ENCODE measurements around the gene LRRK2.
"Not testable (repeated sequence)": the region's sequence is repeated elsewhere in the genome, so short reads cannot be mapped to it uniquely, and the experiment has no call there.

Gene LRRK2

DNA sequence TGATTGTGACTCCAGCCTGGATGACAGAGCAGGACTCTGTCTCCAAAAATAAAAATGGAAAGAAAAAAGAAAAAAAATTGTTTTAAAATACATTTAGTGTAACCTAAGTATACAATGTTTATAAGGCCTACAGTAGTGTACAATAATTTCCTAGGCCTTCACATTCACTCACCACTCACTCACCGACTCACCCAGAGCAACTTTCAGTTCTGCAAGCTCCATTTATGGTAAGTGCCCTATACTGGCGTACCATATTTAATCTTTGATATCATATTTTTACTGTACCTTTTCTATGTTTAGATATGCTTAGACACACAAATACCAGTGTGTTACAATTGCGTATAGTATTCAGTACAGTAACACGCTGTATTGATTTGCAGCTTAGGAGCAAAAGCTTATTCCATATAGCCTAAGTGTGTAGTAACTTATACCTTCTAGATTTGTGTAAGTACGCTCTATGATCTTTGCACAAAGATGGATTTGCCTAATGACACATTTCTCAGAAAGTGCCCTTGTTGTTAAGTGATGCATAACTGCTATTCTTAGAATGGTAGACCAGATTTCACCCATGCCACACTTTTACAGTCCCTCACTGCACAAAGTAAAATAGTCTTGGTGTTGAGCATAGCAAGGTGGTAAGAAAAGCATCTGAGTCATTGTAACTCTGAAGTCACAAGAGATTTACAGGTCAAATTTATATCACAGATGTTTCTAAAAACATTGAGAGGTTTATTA, 151.9 kb downstream of the LRRK2 start:
- Histone ChIP-seq H3K9me3 (ENCODE audit: insufficient read depth, low read depth, low read length) (no peaks in the 10 kb centered on the region), H3K4me2 (ENCODE audit: low read depth, low read length, poor library complexity, severe bottlenecking) (no peak overlapping the region), H3K36me3 (ENCODE audit: insufficient read depth, low read length) (no peaks in the 10 kb centered on the region), H4K20me1 (ENCODE audit: insufficient read depth, low read length, poor library complexity, severe bottlenecking) (no peaks in the 10 kb centered on the region), H3K4me3 (ENCODE audit: low read length, poor library complexity, severe bottlenecking) (no peak overlapping the region), H3F3A (ENCODE audit: low read depth) (no peaks in the 10 kb centered on the region), H3K27me3 (ENCODE audit: insufficient read depth, low read length, poor library complexity, severe bottlenecking) (no peaks in the 10 kb centered on the region), H3K4me1 (ENCODE audit: insufficient read depth, low read length, poor library complexity, severe bottlenecking) (no peaks in the 10 kb centered on the region), H3K9ac (ENCODE audit: low read depth, low read length, poor library complexity, severe bottlenecking) (no peak overlapping the region), H2AFZ (ENCODE audit: low read length) (no peak overlapping the region), H3K9me2 (replicated peaks; ENCODE audit: low read depth, low read length) (no peaks in the 10 kb centered on the region), H3K79me2 (ENCODE audit: insufficient read depth, low read length) (no peaks in the 10 kb centered on the region)
- TF ChIP-seq EZH2phosphoT487 (IDR thresholded peaks at IDR 0.05; ENCODE audit: borderline replicate concordance) (no peak), CTCF (conservative IDR thresholded peaks at IDR 0.05; ENCODE audit: low read length) (no peak)

- Histone ChIP-seq H3K36me3 (ENCODE audit: insufficient read depth, low read length) (no peaks in the 10 kb centered on the region), H3F3A (ENCODE audit: low read depth) (no peaks in the 10 kb centered on the region), H3K9me2 (replicated peaks; ENCODE audit: low read depth, low read length) (no peaks in the 10 kb centered on the region), H3K9ac (ENCODE audit: low read depth, low read length, poor library complexity, severe bottlenecking) (no peak overlapping the region), H3K27me3 (ENCODE audit: insufficient read depth, low read length, poor library complexity, severe bottlenecking) (no peaks in the 10 kb centered on the region), H3K4me2 (ENCODE audit: low read depth, low read length, poor library complexity, severe bottlenecking) (no peak overlapping the region), H3K4me3 (ENCODE audit: low read length, poor library complexity, severe bottlenecking) (no peak overlapping the region), H3K9me3 (ENCODE audit: insufficient read depth, low read depth, low read length) (no peaks in the 10 kb centered on the region), H3K79me2 (ENCODE audit: insufficient read depth, low read length) (no peaks in the 10 kb centered on the region), H4K20me1 (ENCODE audit: insufficient read depth, low read length, poor library complexity, severe bottlenecking) (no peaks in the 10 kb centered on the region), H2AFZ (ENCODE audit: low read length) (no peak overlapping the region), H3K4me1 (ENCODE audit: insufficient read depth, low read length, poor library complexity, severe bottlenecking) (no peaks in the 10 kb centered on the region)
- TF ChIP-seq EZH2phosphoT487 (IDR thresholded peaks at IDR 0.05; ENCODE audit: borderline replicate concordance), result no peak
- no peak for TF ChIP-seq CTCF (conservative IDR thresholded peaks at IDR 0.05; ENCODE audit: low read length)
These were observed 153.9 kb downstream of the LRRK2 start for GRCh38 chr12:40378691-40379090.

- H3K27me3 ChIP-seq (ENCODE audit: insufficient read depth, low read length, poor library complexity, severe bottlenecking), result no peaks in the 10 kb centered on the region
- TF ChIP-seq EZH2phosphoT487 (IDR thresholded peaks at IDR 0.05; ENCODE audit: borderline replicate concordance) (no peak), CTCF (conservative IDR thresholded peaks at IDR 0.05; ENCODE audit: low read length) (no peak)
These were observed 157.4 kb downstream of the LRRK2 start for GRCh38 chr12:40382217-40382616.

DNA sequence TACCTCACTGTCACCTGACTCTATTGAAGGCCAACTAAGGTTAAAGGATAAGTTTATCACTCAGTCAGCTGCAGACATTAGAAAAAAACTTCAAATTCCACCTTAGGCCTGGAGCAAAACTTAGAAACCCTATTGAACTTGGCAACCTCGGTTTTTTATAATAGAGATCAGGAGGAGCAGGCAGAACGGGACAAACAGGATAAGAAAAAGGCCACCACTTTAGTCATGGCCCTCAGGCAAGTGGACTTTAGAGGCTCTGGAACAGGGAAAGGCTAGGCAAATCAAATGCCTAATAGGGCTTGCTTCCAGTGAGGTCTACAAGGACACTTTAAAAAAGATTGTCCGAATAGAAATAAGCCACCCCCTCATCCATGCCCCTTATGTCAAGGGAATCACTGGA, 162.5 kb downstream of the LRRK2 start:
- not testable (repeated sequence) for H4K20me1 ChIP-seq (ENCODE audit: insufficient read depth, low read length, poor library complexity, severe bottlenecking); H3K79me2 ChIP-seq (ENCODE audit: insufficient read depth, low read length); H3F3A ChIP-seq (ENCODE audit: low read depth); H3K4me1 ChIP-seq (ENCODE audit: insufficient read depth, low read length, poor library complexity, severe bottlenecking); H3K4me3 ChIP-seq (ENCODE audit: low read length, poor library complexity, severe bottlenecking); H2AFZ ChIP-seq (ENCODE audit: low read length); H3K9me3 ChIP-seq (ENCODE audit: insufficient read depth, low read depth, low read length); H3K36me3 ChIP-seq (ENCODE audit: insufficient read depth, low read length); H3K4me2 ChIP-seq (ENCODE audit: low read depth, low read length, poor library complexity, severe bottlenecking); H3K9ac ChIP-seq (ENCODE audit: low read depth, low read length, poor library complexity, severe bottlenecking); H3K27me3 ChIP-seq (ENCODE audit: insufficient read depth, low read length, poor library complexity, severe bottlenecking); H3K9me2 ChIP-seq (replicated peaks; ENCODE audit: low read depth, low read length)

More at GRCh38 chr12:40382217-40382616, 157.4 kb downstream of the LRRK2 start:
- Histone ChIP-seq H4K20me1 (ENCODE audit: insufficient read depth, low read length, poor library complexity, severe bottlenecking) (no peaks in the 10 kb centered on the region), H3K4me2 (ENCODE audit: low read depth, low read length, poor library complexity, severe bottlenecking) (no peak overlapping the region), H3K36me3 (ENCODE audit: insufficient read depth, low read length) (no peaks in the 10 kb centered on the region), H3K9me2 (replicated peaks; ENCODE audit: low read depth, low read length) (no peaks in the 10 kb centered on the region), H3K9me3 (ENCODE audit: insufficient read depth, low read depth, low read length) (no peaks in the 10 kb centered on the region), H3K9ac (ENCODE audit: low read depth, low read length, poor library complexity, severe bottlenecking) (no peak overlapping the region), H3K4me1 (ENCODE audit: insufficient read depth, low read length, poor library complexity, severe bottlenecking) (no peaks in the 10 kb centered on the region), H3K4me3 (ENCODE audit: low read length, poor library complexity, severe bottlenecking) (no peak overlapping the region), H2AFZ (ENCODE audit: low read length) (no peak overlapping the region), H3K79me2 (ENCODE audit: insufficient read depth, low read length) (no peaks in the 10 kb centered on the region), H3F3A (ENCODE audit: low read depth) (no peaks in the 10 kb centered on the region)
